ENCODE data around the gene RALGAPB.

GRCh38 chr20:38624084-38624483 is 151.4 kb downstream of the RALGAPB start:
- TF ChIP-seq, protein P1, sequence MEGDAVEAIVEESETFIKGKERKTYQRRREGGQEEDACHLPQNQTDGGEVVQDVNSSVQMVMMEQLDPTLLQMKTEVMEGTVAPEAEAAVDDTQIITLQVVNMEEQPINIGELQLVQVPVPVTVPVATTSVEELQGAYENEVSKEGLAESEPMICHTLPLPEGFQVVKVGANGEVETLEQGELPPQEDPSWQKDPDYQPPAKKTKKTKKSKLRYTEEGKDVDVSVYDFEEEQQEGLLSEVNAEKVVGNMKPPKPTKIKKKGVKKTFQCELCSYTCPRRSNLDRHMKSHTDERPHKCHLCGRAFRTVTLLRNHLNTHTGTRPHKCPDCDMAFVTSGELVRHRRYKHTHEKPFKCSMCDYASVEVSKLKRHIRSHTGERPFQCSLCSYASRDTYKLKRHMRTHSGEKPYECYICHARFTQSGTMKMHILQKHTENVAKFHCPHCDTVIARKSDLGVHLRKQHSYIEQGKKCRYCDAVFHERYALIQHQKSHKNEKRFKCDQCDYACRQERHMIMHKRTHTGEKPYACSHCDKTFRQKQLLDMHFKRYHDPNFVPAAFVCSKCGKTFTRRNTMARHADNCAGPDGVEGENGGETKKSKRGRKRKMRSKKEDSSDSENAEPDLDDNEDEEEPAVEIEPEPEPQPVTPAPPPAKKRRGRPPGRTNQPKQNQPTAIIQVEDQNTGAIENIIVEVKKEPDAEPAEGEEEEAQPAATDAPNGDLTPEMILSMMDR (conservative IDR thresholded peaks at IDR 0.05; ENCODE audit: low read depth, low read length), result no peak
- TF ChIP-seq EZH2 (IDR thresholded peaks at IDR 0.05; ENCODE audit: low read length, unreplicated experiment), result no peak
- TF ChIP-seq EZH2phosphoT487 (IDR thresholded peaks at IDR 0.05; ENCODE audit: borderline replicate concordance, low read length), result no peak
